Germinal center (tissue), 1 donor: ENCODE measurements around the gene PYDC2.

ENCODE experiments used
- DNase-seq: peaks from one replicate; pipeline ENCODE4 v3.0.0; 2012; ENCODE audit warnings: mixed read lengths, low spot score

PYDC2 gene

DNA sequence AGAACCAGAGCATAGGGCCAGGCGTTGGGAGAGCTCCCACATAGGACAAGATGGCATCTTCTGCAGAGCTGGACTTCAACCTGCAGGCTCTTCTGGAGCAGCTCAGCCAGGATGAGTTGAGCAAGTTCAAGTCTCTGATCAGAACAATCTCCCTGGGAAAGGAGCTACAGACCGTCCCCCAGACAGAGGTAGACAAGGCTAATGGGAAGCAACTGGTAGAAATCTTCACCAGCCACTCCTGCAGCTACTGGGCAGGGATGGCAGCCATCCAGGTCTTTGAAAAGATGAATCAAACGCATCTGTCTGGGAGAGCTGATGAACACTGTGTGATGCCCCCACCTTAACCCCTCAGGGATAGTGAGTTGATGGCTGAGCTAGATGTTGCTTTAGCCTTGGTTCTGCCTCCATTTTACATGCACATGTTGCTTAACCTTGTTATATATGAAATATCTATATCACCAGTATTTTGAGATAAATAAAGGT lies at the start of gene PYDC2:
Gene PYDC2, plus strand, starts transcription at position 51 of the 483 bp plus-strand sequence. Its CDS starts 0 bp downstream, at position 51.
- no peak for DNase-seq

DNA sequence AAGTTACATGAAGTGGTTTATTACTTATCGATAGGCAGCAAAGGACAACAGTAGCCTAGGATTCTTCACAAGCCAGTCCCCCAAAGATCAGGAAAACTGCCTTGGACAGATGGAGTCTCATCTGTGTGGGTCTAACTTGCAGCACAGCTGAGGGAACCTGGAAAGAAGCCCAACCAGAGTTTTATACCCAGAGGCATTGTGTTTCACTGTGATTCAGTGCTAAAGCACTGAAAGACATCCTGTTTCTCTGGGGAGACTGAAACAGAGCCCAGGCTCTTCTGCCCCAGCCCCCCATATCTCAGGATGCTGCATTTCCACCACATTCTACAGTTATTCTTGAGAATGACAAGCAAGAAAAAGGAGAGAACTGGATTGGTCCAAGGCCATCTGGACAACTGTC lies 48.2 kb upstream of the PYDC2 start:
- no peak for DNase-seq

DNA sequence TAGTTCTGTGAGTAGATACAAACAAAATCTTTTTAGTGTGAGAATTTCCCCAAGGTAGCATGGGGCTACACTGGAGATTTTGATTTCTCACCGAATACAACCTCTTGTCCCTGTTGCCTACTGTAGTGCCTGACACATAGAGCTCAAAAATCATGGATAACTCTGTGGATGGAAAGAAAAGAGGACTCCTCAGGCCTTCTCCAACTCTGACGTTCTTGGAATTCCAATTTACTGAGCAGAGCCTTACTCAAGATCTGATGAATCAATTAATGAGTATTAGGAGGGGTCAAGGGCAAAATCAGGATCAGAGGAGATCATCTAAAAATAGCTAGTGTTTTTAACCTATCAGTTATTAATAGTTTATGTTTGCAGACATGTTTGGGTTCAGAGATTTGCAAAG lies 46.7 kb upstream of the PYDC2 start:
- DNase-seq, result no peak

DNA sequence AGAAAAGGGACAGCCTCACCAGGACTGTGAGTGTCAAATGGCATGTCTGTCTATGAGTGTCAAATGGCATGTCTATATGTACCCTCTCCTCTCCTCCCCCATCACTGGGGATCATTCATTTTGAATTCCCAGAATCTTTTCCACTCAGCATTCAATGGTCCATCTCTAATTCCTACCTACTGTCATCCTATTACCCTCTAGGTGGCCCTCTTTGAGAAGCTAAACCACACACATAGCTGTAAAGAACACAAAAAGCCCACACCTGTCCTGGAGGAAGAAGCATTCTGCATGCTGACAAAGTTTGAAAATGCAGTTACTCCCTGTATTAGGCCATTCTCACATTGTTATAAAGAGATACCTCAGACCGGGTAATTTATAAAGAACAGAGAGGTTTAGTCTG lies 46.2 kb upstream of the PYDC2 start:
- no peak for DNase-seq

DNA sequence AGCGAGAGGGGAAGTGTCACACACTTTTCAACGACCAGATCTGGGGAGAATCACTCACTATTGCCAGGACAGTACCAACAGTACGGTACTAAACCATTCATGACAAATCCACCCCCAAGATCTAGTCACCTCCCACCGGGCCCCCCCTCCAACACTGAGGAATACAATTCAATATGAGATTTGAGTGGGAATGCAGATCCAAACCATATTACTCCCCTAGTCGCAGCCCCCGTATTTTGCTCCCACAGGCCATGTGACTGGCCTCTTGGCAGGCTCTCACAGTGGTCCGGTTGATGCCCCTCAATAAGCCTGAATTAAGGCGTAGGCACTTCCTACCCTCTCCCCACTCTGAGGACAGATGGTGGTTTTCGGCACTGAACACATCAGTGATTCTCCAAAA lies 45.4 kb upstream of the PYDC2 start:
- no peak for DNase-seq

DNA sequence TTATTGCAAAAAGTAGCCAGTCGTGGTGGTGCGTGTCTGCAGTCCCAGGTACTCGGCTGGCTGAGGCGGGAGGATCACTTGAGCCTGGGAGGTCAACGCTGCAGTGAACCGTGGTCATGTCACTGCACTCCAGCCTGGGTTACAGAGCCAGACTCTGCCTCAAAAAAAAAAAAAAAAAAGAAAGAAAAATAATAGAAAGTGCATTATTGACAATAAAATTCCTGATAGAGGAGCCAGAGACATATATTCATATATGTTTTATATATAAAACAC lies 43.6 kb upstream of the PYDC2 start:
- DNase-seq, result no peak

DNA sequence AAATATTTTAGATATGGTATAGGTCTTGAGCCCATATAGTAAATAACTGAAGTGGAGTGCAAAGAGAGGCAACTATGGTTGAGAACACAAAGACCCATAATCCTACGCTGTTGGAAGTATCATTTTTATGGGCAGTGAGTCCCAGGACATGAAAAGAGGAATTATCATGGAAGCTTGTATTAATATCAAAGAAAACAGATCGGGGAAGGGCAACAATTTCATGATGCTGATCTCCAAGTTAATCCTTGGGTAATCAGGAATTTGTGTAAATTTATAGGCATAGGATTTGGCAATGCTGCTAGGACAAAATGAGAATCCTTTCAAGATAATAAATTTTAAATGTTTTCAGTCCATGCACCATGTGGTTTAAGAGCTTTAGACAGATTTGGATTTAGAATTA lies 40.2 kb upstream of the PYDC2 start:
- DNase-seq, result no peak

DNA sequence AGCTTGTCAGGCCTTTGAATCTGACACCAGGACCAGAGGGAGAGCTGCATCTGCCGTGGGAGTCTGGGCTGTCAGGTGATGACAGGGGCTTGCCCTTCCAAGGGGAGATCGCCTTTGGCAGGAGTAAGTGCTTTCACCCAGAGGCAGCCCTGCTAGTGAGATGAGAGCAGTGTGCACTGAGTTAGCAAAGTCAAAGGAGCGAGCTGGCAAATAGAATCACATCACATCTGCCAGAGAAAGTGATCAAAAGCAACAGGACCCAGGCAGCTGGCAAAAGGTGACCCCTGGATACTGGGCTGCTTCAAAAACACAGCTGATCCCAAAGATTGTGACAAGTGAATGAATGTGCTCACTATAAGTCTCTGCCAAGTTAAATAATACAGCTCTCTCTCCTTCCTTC lies 36.1 kb upstream of the PYDC2 start:
- DNase-seq, result no peak

DNA sequence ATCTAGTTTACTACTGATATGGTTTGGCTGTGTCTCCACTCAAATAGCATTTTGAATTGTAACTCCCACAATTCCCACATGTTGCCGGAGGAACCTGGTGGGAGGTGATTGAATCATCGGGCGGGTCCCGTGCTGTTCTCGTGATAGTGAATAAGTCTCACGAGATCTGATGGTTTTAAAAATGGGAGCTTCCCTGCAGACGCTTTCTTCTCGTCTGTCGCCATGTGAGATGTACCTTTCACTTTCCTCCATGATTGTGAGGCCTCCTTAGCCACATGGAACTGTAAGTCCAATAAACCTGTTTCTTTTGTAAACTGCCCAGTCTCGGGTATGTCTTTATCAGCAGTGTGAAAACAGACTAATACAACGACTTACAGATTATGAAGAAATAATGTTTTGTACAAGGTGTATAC lies 35.6 kb upstream of the PYDC2 start:
- DNase-seq, result no peak

DNA sequence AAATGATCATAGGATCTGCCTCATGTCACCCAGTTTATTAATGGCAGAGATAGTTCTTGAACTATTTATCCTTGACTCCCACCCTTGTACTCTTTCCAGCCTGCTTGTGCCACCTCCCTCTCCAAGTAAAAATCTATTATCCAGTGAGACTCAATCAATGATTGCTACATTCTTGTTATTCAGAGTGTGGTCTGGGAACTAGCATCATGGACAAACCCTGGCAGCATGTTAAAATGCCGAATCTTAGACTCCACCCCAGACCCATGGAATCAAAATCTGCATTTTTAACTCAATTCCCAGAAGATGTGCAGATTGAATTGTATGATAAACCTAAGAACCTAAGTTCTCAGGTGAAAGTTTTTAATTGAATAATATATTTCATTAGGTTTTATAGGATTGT lies 34.7 kb upstream of the PYDC2 start:
- DNase-seq, result no peak

DNA sequence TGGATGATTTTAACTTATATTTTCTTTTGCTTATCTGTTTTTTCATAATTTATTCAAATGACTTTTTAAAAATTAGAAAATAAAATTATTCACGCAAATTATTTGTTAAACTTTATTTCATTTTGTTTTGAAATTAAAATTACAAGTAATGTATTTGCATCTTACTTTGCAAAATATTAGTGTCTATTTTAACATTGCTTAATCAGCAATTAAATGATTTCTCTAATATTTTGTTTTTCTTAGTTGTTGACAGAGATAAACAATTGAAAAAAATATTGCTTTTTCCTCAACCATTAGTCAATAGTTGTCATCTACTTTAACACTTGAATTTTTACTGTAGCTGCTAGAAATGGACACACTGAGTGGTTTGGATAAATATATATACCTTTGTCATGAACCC lies 32.8 kb upstream of the PYDC2 start:
- no peak for DNase-seq

DNA sequence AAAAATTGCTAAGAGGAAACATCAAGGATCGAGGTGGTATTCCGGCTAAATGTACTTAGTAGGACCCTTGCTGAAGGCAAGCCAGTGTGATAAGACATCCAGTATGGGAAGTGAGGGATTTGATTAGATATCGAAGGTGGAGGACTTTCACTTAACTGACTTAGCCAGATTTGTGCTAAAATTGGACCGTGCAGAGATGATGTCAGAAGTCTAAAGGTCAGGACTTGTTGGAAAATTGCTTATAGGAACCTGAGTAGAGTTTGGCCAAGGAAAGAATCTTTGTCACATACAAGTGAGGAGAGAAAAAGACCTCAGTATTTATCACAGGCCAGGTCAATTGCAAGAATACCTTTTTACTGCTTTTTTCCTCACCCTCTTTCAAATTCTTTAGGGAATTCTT lies 30.9 kb upstream of the PYDC2 start:
- DNase-seq, result no peak

DNA sequence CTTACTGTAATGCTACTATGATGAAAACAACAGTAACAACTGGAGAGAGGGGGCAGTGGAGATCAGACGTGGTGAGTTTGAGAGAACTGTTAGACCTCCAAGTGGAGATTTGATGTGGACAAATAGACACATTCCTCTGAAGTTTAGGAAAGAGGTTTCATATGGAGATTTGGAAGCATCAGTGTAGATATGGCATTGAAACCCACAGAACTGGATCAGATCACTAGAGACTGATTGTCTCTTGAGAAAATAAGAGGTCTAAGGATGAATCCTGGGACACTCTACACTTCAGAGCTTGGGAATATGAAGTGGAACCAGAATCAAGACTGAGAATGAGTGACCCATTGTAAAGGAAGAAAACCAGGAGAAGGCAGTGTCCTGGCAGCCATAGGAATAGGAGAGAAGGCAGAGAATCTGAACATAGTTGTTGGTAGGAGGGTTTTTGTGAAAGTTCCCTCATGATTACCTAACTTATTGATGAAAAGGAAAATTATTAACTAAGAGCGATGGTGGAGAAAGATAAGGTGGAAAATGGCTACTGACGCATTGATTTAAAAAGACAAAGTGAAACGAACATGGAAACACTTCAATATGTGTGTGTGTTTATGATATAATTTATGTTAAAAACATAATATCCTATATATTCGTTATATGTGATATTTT lies 29.7 kb upstream of the PYDC2 start:
- no peak for DNase-seq

DNA sequence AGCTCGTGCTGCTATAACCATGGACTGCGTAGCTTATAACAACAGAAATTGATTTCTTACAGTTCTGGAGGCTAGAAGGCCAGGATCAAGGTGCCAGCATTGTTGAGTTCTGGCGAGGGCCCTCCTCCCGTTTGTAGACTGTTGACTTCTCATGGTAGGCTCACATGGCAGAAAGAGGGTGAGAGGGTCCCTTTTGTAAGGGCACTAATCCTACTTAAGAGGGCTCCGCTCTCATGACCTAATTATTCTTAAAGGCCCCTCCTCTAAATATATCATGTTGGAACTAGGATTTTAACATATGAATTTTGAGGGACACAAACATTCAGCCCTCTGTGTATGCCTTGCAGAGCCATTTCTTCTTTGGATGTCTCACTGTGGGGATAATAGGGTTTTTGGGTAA lies 28.8 kb upstream of the PYDC2 start:
- DNase-seq, result no peak

DNA sequence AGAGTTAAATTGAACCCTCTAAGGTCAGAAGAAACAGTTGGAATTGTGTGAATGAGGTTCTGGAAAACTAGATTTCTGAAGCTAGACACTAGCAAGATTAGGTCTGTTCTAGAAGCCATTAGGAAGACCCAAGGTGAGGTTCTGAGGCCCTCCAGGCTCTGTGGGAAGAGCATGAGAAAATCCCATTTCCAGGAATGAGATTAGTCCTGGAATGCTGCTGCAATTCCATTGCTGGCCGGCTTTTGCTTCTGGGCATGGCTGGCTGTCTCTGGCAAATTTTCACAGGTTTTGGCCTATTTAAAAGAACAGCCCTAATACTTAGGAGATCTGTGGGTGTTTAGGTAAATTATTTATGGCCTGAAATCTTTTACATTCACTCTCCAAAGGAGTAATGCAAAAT lies 26.9 kb upstream of the PYDC2 start:
- no peak for DNase-seq

DNA sequence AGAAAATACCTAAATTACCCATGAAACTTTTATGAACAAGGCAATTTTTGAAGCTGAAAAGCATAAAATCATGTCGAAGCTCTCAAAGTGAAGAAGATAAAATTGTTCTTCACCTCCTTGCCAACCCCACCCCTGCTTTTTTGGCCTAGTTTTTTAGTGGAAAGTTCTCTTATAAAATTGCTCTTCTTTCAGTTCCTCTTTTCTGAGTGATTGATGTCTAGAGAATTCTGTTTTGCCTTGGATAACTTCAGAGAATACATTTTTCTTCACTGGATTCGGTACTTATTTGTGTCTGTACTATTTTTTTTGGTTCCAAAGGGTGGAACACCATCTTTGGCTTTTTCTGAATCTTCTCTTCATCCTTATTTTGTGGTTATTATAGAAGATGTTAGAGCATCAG lies 25.0 kb upstream of the PYDC2 start:
- no peak for DNase-seq

DNA sequence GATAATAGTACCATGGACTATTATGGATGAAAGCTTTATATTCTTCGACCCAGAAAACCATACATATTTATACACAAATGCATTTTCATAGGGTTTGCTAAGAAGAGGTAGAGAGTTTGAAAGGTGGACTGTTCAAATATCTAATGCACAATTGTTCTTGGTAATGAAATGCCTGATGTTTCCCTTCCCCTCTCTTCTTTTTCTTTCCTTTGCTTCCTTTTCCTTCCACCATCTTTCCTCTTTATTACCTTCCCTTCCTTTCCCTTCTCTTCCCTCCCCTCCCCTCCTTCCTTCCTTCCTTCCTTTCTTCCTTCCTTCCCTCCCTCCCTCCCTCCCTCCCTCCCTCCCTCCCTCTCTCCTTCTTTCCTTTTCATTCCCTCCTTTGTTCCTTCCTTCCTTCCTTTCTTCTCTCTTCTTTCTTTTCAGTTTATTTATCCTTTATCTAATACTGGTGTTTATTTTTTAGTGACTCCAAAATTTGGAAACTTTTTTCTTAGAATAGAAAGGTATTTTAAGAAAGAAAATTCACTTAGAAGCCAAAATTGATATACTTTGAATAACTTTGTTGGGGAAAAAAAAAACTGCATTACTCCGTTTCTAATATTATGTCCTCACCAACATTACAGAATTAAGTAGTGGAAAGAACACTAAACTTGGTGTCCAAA lies 22.7 kb upstream of the PYDC2 start:
- no peak for DNase-seq

DNA sequence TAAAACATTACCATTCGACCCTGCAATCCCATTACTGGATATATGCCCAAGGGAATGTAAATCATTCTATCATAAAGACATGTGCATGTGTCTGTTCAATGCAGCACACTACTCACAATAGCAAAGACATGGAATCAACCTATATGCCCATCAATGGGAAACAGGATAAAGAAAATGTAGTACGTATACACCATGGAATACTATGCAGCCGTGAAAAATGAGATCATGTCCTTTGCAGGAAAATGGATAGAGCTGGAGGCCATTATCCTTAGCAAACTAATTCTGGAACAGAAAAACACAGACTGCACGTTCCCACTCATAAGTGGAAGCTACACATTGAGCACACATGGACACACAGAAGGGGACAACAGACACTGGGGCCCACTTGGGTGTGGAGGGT lies 20.4 kb upstream of the PYDC2 start:
- DNase-seq, result no peak

DNA sequence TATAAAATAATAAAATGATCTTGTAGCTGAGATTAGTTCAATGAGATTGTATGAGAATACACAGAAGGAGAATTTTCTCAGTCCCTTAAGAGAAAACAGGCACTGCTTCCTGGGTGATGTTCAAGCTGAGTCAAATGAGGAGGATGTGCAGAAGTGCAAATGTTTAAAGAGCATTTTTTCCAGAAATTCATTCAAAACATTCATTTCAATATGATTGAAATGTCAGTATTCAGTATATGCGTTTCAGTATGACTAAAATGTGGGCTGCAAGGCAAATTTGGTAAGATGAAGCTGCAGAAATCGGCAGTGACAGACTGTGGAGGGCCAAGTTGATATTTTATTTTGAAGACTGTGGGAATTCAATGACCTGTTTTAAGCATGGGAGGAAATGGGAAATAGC lies 19.3 kb upstream of the PYDC2 start:
- DNase-seq, result no peak

DNA sequence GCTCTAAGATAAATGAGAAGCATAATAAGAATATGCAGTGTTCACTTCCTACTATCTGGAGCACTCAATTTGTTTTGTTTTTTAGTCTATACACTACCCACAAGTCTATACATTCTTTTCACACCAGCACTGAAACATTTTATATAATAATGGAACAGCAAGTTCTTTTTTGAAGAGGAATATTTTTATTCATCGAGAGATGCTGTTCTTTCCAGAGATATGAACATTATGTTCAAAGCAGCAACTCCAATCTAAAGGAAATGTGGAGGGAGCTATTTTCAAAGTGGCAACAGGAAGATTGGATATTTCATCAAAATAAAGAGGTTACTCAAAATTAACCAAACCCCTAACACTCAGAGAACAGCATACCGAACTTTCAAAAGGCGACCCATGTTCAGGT lies 16.4 kb upstream of the PYDC2 start:
- no peak for DNase-seq

DNA sequence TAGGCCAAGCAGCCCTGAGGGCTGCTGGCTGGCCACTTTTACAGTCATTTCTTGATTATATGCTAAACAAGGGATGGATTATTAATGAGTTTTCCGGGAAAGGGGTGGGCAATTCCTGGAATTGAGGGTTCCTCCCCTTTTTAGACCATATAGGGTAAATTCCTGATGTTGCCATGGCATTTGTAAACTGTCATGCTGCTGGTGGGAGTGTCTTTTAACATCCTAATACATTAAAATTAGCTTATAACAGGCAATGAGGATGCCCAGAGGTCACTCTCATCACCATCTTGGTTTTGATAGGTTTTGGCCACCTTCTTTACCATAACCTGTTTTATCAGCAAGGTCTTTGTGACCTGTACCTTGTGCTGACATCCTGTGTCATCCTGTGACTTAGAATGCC lies 11.7 kb upstream of the PYDC2 start:
- no peak for DNase-seq

DNA sequence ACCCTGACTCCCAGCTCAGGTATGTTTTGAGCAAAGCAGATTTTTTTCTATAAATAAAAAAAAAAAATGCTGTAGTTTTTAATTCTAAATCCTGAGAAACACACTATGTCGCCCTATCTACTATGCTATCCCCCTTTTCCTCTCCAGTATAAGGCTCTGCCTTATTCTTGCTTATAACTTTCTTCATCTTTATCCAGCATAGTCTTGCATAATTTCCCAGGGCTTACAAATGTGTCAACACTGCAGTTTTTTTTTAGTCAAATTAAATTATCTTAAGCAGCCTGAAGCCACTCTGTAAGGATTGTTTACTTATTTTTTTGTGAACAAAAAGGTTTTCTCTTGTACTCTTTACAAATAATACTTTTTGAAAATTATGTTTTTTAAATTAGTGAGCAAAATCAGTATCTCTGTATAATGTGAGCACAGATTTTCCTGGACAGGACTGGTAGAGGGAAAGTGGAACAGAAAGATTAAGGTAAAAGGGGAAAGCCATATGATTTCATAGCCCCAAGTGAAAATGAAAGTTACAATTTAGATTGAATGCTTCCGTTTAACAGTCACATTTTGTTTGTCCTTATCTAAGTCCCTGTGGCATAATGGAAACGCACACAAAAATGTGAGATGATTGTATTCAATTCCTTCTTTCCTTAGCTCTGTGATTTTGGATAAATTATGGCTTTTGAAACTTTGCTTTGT lies 5.6 kb upstream of the PYDC2 start:
- no peak for DNase-seq

DNA sequence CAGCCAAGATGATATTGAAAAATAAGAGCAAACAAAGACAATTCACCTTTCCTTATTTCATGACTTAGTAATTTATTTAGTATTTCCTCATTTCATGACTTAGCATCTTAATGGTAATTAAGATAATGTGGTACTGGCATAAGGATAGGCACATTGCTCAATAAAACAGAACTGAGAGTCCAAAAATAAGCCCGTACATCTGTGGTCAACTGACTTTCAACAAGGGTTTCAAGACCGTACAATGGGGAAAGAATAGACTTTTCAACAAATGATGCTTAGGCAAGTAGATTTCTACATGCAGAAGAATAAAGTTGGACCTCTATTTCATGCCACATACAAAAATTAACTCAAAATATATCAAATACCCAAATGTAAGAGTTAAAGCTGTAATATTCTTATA lies 603 bp upstream of the PYDC2 start:
- DNase-seq, result no peak

DNA sequence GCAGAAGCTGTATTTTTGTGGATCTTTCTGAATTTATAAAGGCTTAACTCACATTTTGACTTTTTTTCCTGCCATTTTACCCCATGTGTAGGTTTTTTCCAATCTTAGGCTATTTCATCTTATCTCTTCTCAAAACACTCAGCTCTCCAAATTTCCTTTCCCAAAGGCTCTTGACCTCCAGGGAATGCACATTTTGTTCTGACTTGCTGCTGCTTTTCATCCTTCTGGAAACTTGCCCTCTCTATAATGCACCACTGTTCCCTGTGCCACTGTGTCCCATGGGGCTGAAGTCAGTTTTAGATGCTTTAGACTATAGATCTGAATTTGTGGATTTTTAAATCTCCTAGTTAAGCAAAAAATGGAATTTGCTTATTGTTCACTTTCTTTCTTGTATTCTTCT lies 9.1 kb downstream of the PYDC2 start:
- no peak for DNase-seq
